HL-60 (cell line): ENCODE measurements around the gene P2RY14.

Experiments used
- DNase-seq, 2 experiments: peaks; one replicate each; pipeline ENCODE4 v3.0.0-alpha.2; 2010 to 2020; ENCODE audit warnings: low read depth in 1 of 2, low spot score in 1 of 2
- H3K27ac ChIP-seq: fragments of 250-450 bp; sonication (Bioruptor Pico); replicated peaks from 2 replicates; pipeline ENCODE4 v1.5.1; 2020; ENCODE audit warnings: mild to moderate bottlenecking, moderate library complexity
- H3K27me3 ChIP-seq: fragments of 250-450 bp; sonication (Bioruptor Pico); 2 replicates; pipeline ENCODE4 v1.5.1; 2021; ENCODE audit warnings: mild to moderate bottlenecking, moderate library complexity; ENCODE audit not compliant: insufficient read depth, poor library complexity, severe bottlenecking
- H3K4me3 ChIP-seq: replicated peaks from 2 replicates; pipeline ENCODE4 v1.5.1; 2011; ENCODE audit warnings: mild to moderate bottlenecking, control low read depth, low read length; ENCODE audit not compliant: insufficient read depth
- GABPA ChIP-seq: IDR thresholded peaks from 2 replicates; pipeline ENCODE4 v1.6.1; 2012; ENCODE audit warnings: low read depth
- POLR2AphosphoS5 ChIP-seq: IDR thresholded peaks from 2 replicates; pipeline ENCODE4 v1.6.1; 2012; ENCODE audit warnings: low read depth
- REST ChIP-seq: IDR thresholded peaks from 2 replicates; pipeline ENCODE4 v1.6.1; 2012; ENCODE audit warnings: low read depth; ENCODE audit not compliant: insufficient replicate concordance
- SPI1 ChIP-seq: IDR thresholded peaks from 2 replicates; pipeline ENCODE4 v1.6.1; 2012; ENCODE audit warnings: low read depth, mild to moderate bottlenecking, borderline replicate concordance
- TF ChIP-seq, protein P1 (sequence below): IDR thresholded peaks from one replicate; pipeline ENCODE4 v1.5.1; 2011; ENCODE audit warnings: low read length, control low read depth, inconsistent platforms; ENCODE audit not compliant: insufficient read depth

The P2RY14 gene

DNA sequence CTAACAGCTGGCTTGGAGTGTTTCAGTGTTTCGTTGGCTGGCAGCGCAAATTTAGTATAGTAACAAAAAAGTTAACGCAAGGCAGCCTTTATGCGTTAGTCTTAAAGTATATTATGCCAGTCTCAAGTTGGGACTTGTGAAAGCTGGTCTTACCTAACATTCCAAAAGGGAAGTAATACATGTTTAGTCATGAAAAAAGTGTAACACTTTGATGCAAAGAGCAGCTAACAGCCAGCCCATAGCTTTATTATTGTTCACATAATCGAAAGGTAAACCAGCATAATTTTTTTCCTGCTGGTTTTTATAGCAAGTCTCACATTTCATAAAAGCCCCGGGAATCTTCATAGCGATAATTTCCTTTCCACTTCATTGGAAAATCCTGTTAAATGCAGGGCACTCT is 40.6 kb upstream of the P2RY14 start:
- TF ChIP-seq REST (no peak), SPI1 (no peak), GABPA (no peak), POLR2AphosphoS5 (no peak)
- TF ChIP-seq, protein P1, sequence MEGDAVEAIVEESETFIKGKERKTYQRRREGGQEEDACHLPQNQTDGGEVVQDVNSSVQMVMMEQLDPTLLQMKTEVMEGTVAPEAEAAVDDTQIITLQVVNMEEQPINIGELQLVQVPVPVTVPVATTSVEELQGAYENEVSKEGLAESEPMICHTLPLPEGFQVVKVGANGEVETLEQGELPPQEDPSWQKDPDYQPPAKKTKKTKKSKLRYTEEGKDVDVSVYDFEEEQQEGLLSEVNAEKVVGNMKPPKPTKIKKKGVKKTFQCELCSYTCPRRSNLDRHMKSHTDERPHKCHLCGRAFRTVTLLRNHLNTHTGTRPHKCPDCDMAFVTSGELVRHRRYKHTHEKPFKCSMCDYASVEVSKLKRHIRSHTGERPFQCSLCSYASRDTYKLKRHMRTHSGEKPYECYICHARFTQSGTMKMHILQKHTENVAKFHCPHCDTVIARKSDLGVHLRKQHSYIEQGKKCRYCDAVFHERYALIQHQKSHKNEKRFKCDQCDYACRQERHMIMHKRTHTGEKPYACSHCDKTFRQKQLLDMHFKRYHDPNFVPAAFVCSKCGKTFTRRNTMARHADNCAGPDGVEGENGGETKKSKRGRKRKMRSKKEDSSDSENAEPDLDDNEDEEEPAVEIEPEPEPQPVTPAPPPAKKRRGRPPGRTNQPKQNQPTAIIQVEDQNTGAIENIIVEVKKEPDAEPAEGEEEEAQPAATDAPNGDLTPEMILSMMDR = no peak
- H3K27ac ChIP-seq = peak overlapping the region; percentile 64
- no peak overlapping the region for H3K4me3 ChIP-seq
- DNase-seq = peak; percentile 36 to 70
- H3K27me3 ChIP-seq = no peaks in the 10 kb centered on the region

DNA sequence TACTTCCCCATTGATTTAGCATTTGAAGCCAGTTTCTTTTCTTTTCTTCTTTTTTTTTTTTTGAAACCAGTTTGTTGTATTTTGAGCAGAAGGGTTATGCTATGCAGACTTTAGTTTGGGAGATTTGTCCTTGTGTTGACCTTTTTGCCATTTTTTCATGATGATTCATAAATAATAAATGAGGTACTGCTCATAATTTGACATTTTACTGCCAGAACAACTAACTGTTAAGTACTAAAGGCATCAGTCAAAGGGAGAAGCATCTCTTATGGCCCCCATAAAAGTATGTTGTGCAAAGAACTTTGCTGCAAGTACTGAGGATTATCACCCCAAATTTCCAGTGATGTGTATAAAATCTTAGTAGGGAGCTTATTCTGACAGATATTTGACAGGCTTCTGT is 40.0 kb upstream of the P2RY14 start:
- H3K27me3 ChIP-seq = no peaks in the 10 kb centered on the region
- H3K27ac ChIP-seq = peak overlapping the region; percentile 64
- no peak for DNase-seq

DNA sequence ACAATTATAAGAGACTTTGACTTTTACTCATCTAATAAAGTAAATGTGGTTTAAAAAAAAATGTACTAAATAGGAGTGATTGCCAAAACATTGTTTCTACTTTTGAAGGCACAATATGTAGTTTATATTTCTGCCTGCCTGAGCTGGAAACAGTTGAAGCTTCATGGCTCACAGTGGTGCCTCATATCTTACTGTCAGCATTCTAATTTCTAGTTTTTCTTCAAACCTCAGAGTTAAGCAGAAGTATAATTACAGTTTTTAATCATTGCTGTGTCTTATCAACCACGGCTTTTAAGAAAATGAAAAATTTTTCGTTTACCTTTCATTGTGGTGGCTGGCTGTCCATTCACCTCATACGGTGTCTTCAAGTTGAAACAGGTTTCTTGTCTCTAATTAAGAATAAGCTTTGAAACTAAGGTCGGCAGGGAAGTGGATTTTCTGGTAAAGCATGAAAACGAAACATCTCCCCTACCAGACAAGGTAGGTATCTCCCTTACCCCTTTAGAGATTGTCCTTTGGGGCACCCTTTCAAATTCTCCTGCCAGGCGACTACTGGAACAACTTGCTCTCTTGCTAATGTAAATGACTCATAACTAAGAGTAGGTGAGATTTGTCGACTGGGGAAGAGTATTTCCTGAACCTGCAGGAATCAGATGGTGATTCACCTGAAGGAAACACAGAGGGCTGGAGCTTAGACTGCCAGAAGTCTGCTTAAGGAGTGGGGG is 38.1 kb upstream of the P2RY14 start, which contains the start of gene GPR87:
TSS of gene GPR87 (minus strand) at position 554 of the 725 bp plus-strand sequence. CDS start 16,720 bp downstream, outside the sequence.
- Histone ChIP-seq H3K27ac (no peak within 1 kb of the TSS), H3K4me3 (no peak within 1 kb of the TSS), H3K27me3 (no peaks in the 10 kb centered on the region)
- TF ChIP-seq, protein P1 = no peak
- TF ChIP-seq GABPA (no peak), REST (no peak), POLR2AphosphoS5 (no peak)
- no peak for DNase-seq

More for the DNA sequence above, 40.0 kb upstream of the P2RY14 start:
- no peak overlapping the region for H3K4me3 ChIP-seq
- TF ChIP-seq, protein P1 = no peak
- TF ChIP-seq REST (no peak), POLR2AphosphoS5 (no peak), GABPA (no peak), SPI1 (no peak)
